BJ (cell line): ENCODE measurements around the gene PLGRKT. TPM values are rescaled to one million over a fixed set of nuclear protein-coding genes. Genes with fewer than 3 reads are reported as not detected.
"Not testable (repeated sequence)": the region's sequence is repeated elsewhere in the genome, so short reads cannot be mapped to it uniquely, and the experiment has no call there.

ENCODE experiments used
- CTCF ChIA-PET: fragments of 350-600 bp; formaldehyde crosslinking; extraction: SDS; loops from one replicate; lab custom pipeline; 2021; ENCODE audit warnings: antibody characterized with exemption, inconsistent platforms; lab: Yijun Ruan, JAX
- POLR2A ChIA-PET: fragments of 300-600 bp; sonication (Branson Sonifier 250); formaldehyde crosslinking; extraction: SDS; loops from one replicate; lab custom pipeline; 2021; ENCODE audit warnings: antibody characterized with exemption; lab: Charles Lee
- DNase-seq: peaks from one replicate; pipeline ENCODE4 v3.0.0-alpha.2; 2011; ENCODE audit warnings: low read depth
- H3K27me3 ChIP-seq: 2 replicates; pipeline ENCODE4 v1.6.0; 2011; ENCODE audit warnings: low read length; ENCODE audit not compliant: control insufficient read depth, insufficient read depth
- H3K36me3 ChIP-seq: 2 replicates; pipeline ENCODE4 v1.5.1; 2011; ENCODE audit warnings: low read length; ENCODE audit not compliant: control insufficient read depth, insufficient read depth
- H3K4me3 ChIP-seq: 2 replicates; pipeline ENCODE4 v1.5.1; 2011; ENCODE audit warnings: low read depth, mild to moderate bottlenecking, control low read depth, low read length
- CTCF ChIP-seq: IDR thresholded peaks from 2 replicates; pipeline ENCODE4 v1.5.1; 2011; ENCODE audit warnings: low read depth, mild to moderate bottlenecking, control low read depth, inconsistent platforms, low read length, moderate library complexity; ENCODE audit not compliant: insufficient read depth
- polyA plus RNA-seq: library from polyadenylated mRNA; depleted of rRNA; stranded (reverse); fragments of >200 nt; gene quantifications from 2 replicates; pipeline ENCODE4 v1.2.3, GENCODE V29; 2011

Gene PLGRKT
- polyA plus RNA-seq, 1 experiment, result 7.7 TPM

- Histone ChIP-seq H3K27me3 (no peaks in the 10 kb centered on the region), H3K36me3 (no peaks in the 10 kb centered on the region; the same call in 1 of the 2 replicates), H3K4me3 (no peak overlapping the region)
- POLR2A ChIA-PET, result no interaction called here
- CTCF ChIA-PET, result no interaction called here
- no peak for TF ChIP-seq CTCF
- DNase-seq, result no peak
These were observed 33.1 kb upstream of the PLGRKT start for GRCh38 chr9:5470816-5471215.

DNA sequence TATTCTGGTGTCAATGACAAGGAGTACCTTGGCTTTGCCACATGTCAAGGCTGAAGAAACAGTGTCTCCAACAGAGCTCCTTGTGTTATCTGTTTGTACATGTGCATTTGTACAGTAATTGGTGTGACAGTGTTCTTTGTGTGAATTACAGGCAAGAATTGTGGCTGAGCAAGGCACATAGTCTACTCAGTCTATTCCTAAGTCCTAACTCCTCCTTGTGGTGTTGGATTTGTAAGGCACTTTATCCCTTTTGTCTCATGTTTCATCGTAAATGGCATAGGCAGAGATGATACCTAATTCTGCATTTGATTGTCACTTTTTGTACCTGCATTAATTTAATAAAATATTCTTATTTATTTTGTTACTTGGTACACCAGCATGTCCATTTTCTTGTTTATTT, 32.4 kb upstream of the PLGRKT start:
- H3K4me3 ChIP-seq, result no peak overlapping the region
- no peaks in the 10 kb centered on the region for H3K27me3 ChIP-seq
- TF ChIP-seq CTCF, result 0 out of 2 replicates have a peak, but pooled peaks have one; percentile 8
- ChIA-PET CTCF (interaction anchor here (0.6 to 0.7 kb wide), 2 partner anchors 28 to 1833 kb away, joined by 3 read pairs; no protein-coding TSS in a partner anchor), POLR2A (no interaction called here)
- DNase-seq, result no peak
- H3K36me3 ChIP-seq, result peaks cover 1% of the 10 kb centered on the region

DNA sequence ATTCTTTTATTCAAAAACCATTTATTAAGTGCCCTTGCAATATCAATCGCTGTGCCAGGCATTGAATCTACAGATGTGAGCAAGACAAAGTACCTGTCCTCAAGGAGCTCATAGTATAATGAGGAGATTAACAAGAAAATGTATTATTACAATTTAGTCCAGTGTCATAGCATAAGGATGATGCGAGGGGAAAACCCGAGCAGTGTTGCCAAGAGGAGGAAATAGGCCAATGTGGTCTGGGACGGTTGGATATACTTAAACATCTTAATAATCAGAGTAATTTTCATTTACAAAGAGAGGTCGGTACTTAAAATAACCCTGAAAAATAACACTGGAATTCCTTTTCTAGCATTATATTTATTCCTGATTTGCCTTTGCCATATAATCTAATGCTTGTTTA, 31.1 kb upstream of the PLGRKT start:
- H3K27me3 ChIP-seq, result no peaks in the 10 kb centered on the region
- peaks cover 1% of the 10 kb centered on the region for H3K36me3 ChIP-seq
- CTCF ChIA-PET, result no interaction called here
- no peak overlapping the region for H3K4me3 ChIP-seq
- POLR2A ChIA-PET, result no interaction called here
- TF ChIP-seq CTCF, result no peak
- DNase-seq, result no peak

GRCh38 chr9:5466766-5467165, 29.0 kb upstream of the PLGRKT start:
- DNase-seq, result no peak
- ChIA-PET CTCF (no interaction called here), POLR2A (no interaction called here)
- no peak for TF ChIP-seq CTCF
- no peak overlapping the region for H3K4me3 ChIP-seq
- H3K36me3 ChIP-seq, result peaks cover 1% of the 10 kb centered on the region
- H3K27me3 ChIP-seq, result no peaks in the 10 kb centered on the region

DNA sequence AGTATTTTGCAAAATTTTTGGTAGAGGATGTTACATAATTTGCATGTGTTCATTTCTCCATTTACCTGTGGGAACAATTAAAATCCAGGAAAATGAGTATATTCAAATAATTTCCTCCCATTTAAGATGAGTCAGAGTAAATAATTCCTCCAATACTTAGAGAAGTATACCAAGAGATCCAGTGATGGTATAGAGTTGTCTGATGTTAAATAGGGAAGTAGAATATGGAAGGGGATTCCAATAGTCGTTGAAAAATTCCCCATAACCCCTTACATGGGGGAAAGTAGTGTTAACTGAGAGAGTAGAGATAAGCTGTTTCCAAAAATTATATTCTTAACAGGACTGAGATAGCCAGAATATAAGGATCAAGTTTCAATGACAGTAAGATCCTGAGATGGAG, 28.3 kb upstream of the PLGRKT start:
- no peak for DNase-seq
- H3K4me3 ChIP-seq, result no peak overlapping the region
- no peak for TF ChIP-seq CTCF
- H3K27me3 ChIP-seq, result no peaks in the 10 kb centered on the region
- ChIA-PET POLR2A (no interaction called here), CTCF (interaction anchor here (0.6 to 2.5 kb wide), 2 partner anchors 15 to 17 kb away, joined by 3 to 7 read pairs; partner anchors contain the start of gene CD274)
- peaks cover 1% of the 10 kb centered on the region for H3K36me3 ChIP-seq

DNA sequence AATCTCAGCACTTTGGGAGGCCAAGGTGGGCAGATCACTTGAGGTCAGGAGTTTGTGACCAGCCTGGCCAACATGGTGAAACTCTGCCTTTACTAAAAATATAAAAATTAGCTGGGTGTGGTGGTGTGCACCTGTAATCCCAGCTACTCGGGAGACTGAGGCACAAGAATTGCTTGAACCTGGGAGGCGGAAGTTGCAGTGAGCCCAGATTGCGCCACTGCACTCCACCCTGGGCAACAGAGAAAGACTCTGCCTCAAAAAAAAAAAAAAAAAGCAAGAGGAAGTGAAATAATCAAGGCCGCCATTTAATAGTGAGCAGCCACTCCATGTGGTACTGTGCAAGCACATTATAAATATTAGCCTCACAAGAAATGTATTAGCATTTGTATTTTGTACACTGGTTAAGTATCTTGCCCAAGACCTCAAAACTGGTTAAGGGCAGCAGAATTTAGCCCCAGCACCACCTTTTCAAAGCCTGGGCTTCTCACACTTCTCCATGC, 27.2 kb upstream of the PLGRKT start:
- DNase-seq, POLR2A ChIA-PET: not testable (repeated sequence)
- CTCF ChIA-PET, result interaction anchor here (1.0 to 2.5 kb wide), 2 partner anchors 14 to 25 kb away, joined by 3 to 7 read pairs; partner anchors contain the start of gene CD274

More for the DNA sequence above, 27.2 kb upstream of the PLGRKT start:
- H3K27me3 ChIP-seq, H3K4me3 ChIP-seq, H3K36me3 ChIP-seq: not testable (repeated sequence)
